SK-N-SH (cell line): Measurements from ENCODE around the gene PPP1R12B. TPM values are rescaled to one million over a fixed set of nuclear protein-coding genes. Genes with fewer than 3 reads are reported as not detected.
"Not testable (repeated sequence)": the region's sequence is repeated elsewhere in the genome, so short reads cannot be mapped to it uniquely, and the experiment has no call there.

Experiments used
- CTCF ChIA-PET: fragments of 300-600, 350-600 bp; formaldehyde crosslinking; extraction: SDS; loops from one replicate; lab custom pipeline; 2021; lab: Yijun Ruan, JAX
- POLR2A ChIA-PET: fragments of 350-600 bp; sonication (Branson Sonifier 250); formaldehyde crosslinking; extraction: SDS; loops from one replicate; lab custom pipeline; 2020; ENCODE audit warnings: antibody characterized with exemption, inconsistent platforms; lab: Yijun Ruan, JAX
- DNase-seq: peaks from one replicate; pipeline ENCODE4 v3.0.0; 2012
- H2AFZ ChIP-seq: fragments of 200-600 bp; sonication (generic); 2 replicates; pipeline ENCODE4 v1.8.1; 2016; ENCODE audit warnings: antibody characterized with exemption, mild to moderate bottlenecking, low read depth
- H3F3A ChIP-seq: fragments of 200-600 bp; sonication (generic); replicated peaks from 2 replicates; pipeline ENCODE3; 2016; ENCODE audit warnings: antibody characterized with exemption, mild to moderate bottlenecking; ENCODE audit not compliant: insufficient read depth
- H3K27ac ChIP-seq, 2 experiments: fragments of 200-500 bp in 1 of 2; fragments of 200-600 bp in 1 of 2; sonication (Bioruptor generic) in 1 of 2; sonication (generic), shearing (Covaris generic) in 1 of 2; 2 replicates each; pipeline versions ENCODE4 v1.5.1 to v1.6.1; 2014 to 2016; ENCODE audit warnings: low read depth in 2 of 2, inconsistent platforms in 1 of 2, low read length in 1 of 2, mild to moderate bottlenecking in 1 of 2, mixed read lengths in 1 of 2
- H3K27me3 ChIP-seq: fragments of 200-600 bp; sonication (generic), shearing (Covaris generic); 2 replicates; pipeline ENCODE4 v1.6.1; 2016; ENCODE audit warnings: mixed run types; ENCODE audit not compliant: insufficient read depth
- H3K36me3 ChIP-seq, 2 experiments: fragments of 200-500 bp in 1 of 2; fragments of 200-600 bp in 1 of 2; sonication (Bioruptor generic) in 1 of 2; sonication (generic) in 1 of 2; replicated peaks in 1 of 2; 2 replicates each; pipeline versions ENCODE3 to v1.5.1; 2014 to 2016; ENCODE audit warnings: low read length in 1 of 2, mild to moderate bottlenecking in 1 of 2; ENCODE audit not compliant: insufficient read depth in 2 of 2, control insufficient read depth in 1 of 2
- H3K4me1 ChIP-seq, 2 experiments: fragments of 200-500 bp in 1 of 2; fragments of 200-600 bp in 1 of 2; sonication (Bioruptor generic) in 1 of 2; sonication (generic), shearing (Covaris generic) in 1 of 2; 2 replicates each; pipeline versions ENCODE4 v1.5.1 to v1.6.1; 2014 to 2016; ENCODE audit warnings: low read depth in 1 of 2, low read length in 1 of 2, mixed run types in 1 of 2; ENCODE audit not compliant: insufficient read depth in 2 of 2, control insufficient read depth in 1 of 2
- H3K4me2 ChIP-seq: fragments of 200-600 bp; sonication (generic), shearing (Covaris generic); 2 replicates; pipeline ENCODE4 v1.6.1; 2017; ENCODE audit warnings: mixed run types
- H3K4me3 ChIP-seq, 2 experiments: fragments of 200-500 bp in 1 of 2; fragments of 200-600 bp in 1 of 2; sonication (Bioruptor generic) in 1 of 2; sonication (generic), shearing (Covaris generic) in 1 of 2; 2 replicates each; pipeline versions ENCODE4 v1.5.1 to v1.8.1; 2014 to 2016; ENCODE audit warnings: low read depth in 2 of 2, inconsistent platforms in 1 of 2, low read length in 1 of 2, mild to moderate bottlenecking in 1 of 2, mixed read lengths in 1 of 2, moderate library complexity in 1 of 2
- H3K79me2 ChIP-seq: fragments of 200-600 bp; sonication (generic); 2 replicates; pipeline ENCODE4 v1.8.1; 2017; ENCODE audit warnings: mild to moderate bottlenecking; ENCODE audit not compliant: insufficient read depth
- H3K9ac ChIP-seq: fragments of 200-600 bp; sonication (generic); 2 replicates; pipeline ENCODE4 v1.6.1; 2017; ENCODE audit warnings: mixed run types
- H3K9me2 ChIP-seq: fragments of 200-600 bp; sonication (generic); 2 replicates; pipeline ENCODE4 v1.6.1; 2017; ENCODE audit warnings: mixed run types
- H3K9me3 ChIP-seq: fragments of 200-600 bp; sonication (generic); 2 replicates; pipeline ENCODE4 v1.6.1; 2017; ENCODE audit warnings: mixed run types, mild to moderate bottlenecking, moderate library complexity
- H4K20me1 ChIP-seq: fragments of 200-600 bp; sonication (generic); 2 replicates; pipeline ENCODE4 v1.6.1; 2017; ENCODE audit warnings: mild to moderate bottlenecking, mixed run types; ENCODE audit not compliant: insufficient read depth
- CHD2 ChIP-seq: fragments of 150-350 bp; IDR thresholded peaks from 2 replicates; pipeline ENCODE4 v1.6.1; 2018; ENCODE audit warnings: low read length; ENCODE audit not compliant: partially characterized antibody
- GATA2 ChIP-seq: sonication (generic); formaldehyde crosslinking; IDR thresholded peaks from 2 replicates; pipeline ENCODE4 v1.5.0; 2020; ENCODE audit warnings: mild to moderate bottlenecking, missing genetic modification reagents
- RXRA ChIP-seq: IDR thresholded peaks from 2 replicates; pipeline ENCODE4 v1.4.0; 2012; ENCODE audit warnings: low read depth, mild to moderate bottlenecking, borderline replicate concordance
- SIN3A ChIP-seq: IDR thresholded peaks from 2 replicates; pipeline ENCODE4 v1.6.1; 2012; ENCODE audit warnings: low read depth, mild to moderate bottlenecking, low read length, moderate library complexity, borderline replicate concordance
- TAF1 ChIP-seq: IDR thresholded peaks from 2 replicates; pipeline ENCODE4 v1.6.1; 2012; ENCODE audit warnings: low read depth, mild to moderate bottlenecking, low read length, moderate library complexity, borderline replicate concordance
- TEAD4 ChIP-seq: IDR thresholded peaks from 2 replicates; pipeline ENCODE4 v1.4.0; 2012; ENCODE audit warnings: mild to moderate bottlenecking, borderline replicate concordance; ENCODE audit not compliant: insufficient read depth
- USF2 ChIP-seq: fragments of 150-350 bp; IDR thresholded peaks from 2 replicates; pipeline ENCODE4 v1.6.1; 2017; ENCODE audit warnings: antibody characterized with exemption, low read length, low read depth, borderline replicate concordance
- WGBS: methylation state at CpG from one replicate; pipeline ENCODE4 v1.1.6; 2017; ENCODE audit warnings: low lambda C conversion rate; 5-methylcytosine and 5-hydroxymethylcytosine counted together
- polyA plus RNA-seq, 3 experiments: library from polyadenylated mRNA; depleted of rRNA; stranded (reverse); fragments of >200 nt; gene quantifications; 2 replicates each; pipeline ENCODE4 v1.2.3, GENCODE V29; 2012

PPP1R12B gene
- polyA plus RNA-seq, 1 of the 3 experiments (the other 2 are of a cell fraction) = 2.8 TPM

- peaks cover 4 to 18% of the 10 kb centered on the region in 2 experiments for H3K4me1 ChIP-seq
- H3K4me3 ChIP-seq, DNase-seq, H3K9me3 ChIP-seq, H3K36me3 ChIP-seq, H3K9me2 ChIP-seq, H4K20me1 ChIP-seq, H3K4me2 ChIP-seq, H3K79me2 ChIP-seq, H2AFZ ChIP-seq, H3K9ac ChIP-seq, H3F3A ChIP-seq, H3K27me3 ChIP-seq, POLR2A ChIA-PET: not testable (repeated sequence)
- CTCF ChIA-PET = interaction anchor here (0.8 to 1.6 kb wide), 2 partner anchors 52 to 53 kb away, joined by 3 to 4 read pairs; no protein-coding TSS in a partner anchor
- peak overlapping the region in 1 of 2 experiments; percentile 90; a peak in 2 of 4 replicates for H3K27ac ChIP-seq
Observed at GRCh38 chr1:202520129-202520856, 171.8 kb downstream of the PPP1R12B start.

DNA sequence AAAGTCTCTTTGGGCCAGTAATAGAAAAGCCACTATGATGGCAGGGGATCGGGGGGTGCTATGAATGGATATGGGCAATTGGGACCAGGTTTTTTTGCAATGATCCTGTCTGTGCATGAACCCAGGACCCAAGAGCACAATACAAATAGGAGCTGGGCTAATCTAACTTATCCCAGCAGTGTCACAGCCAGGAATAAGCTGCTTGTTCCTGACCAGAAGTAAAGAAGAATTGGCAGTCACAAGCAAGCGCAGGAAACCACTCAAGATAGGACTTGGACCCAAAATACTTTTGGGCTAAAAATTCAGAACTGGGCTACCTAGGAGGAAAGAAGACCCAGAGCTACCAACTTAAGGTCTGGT is 172.3 kb downstream of the PPP1R12B start:
- H3F3A ChIP-seq, POLR2A ChIA-PET, H3K9me2 ChIP-seq, H3K79me2 ChIP-seq, H3K4me2 ChIP-seq, H3K9ac ChIP-seq, DNase-seq, H4K20me1 ChIP-seq, H2AFZ ChIP-seq, H3K4me3 ChIP-seq, H3K36me3 ChIP-seq, H3K27me3 ChIP-seq, H3K9me3 ChIP-seq: not testable (repeated sequence)
- peaks cover 4 to 18% of the 10 kb centered on the region in 2 experiments for H3K4me1 ChIP-seq
- WGBS = 98% methylated on average over 2 of the region's 2 CpGs
- peak overlapping the region in 1 of 2 experiments; percentile 90; a peak in 1 of 4 replicates for H3K27ac ChIP-seq
- CTCF ChIA-PET = interaction anchor here (1.2 to 1.6 kb wide), 2 partner anchors 51 to 79 kb away, joined by 4 read pairs; no protein-coding TSS in a partner anchor

DNA sequence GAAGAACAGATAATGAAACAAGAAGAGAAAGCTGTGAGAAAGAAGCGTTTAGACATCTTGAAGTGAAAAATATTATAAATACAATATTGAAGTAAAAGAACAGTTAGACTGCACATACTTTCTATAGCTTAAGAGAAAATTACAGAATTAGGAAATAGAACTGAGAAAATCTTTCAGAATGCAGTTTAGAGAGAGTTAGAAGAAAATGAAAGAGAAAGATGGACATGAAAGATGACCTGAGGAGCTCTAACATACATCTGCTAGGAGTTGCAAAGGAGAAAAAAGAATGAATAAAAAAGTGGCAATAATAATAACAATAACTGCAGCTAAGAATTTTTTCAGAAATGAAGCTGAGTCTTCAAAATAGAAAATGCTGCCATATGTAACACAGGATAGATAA is 173.0 kb downstream of the PPP1R12B start:
- H3K4me1 ChIP-seq = peaks cover under 1 to 18% of the 10 kb centered on the region in 2 experiments
- DNase-seq, H3K27ac ChIP-seq, H3K36me3 ChIP-seq, H3K9me3 ChIP-seq, H3K9me2 ChIP-seq, H4K20me1 ChIP-seq, H3K4me2 ChIP-seq, H3K9ac ChIP-seq, H3F3A ChIP-seq, H3K4me3 ChIP-seq, H2AFZ ChIP-seq, H3K27me3 ChIP-seq, POLR2A ChIA-PET, H3K79me2 ChIP-seq: not testable (repeated sequence)
- 82% methylated on average over 1 of the region's 1 CpG for WGBS
- CTCF ChIA-PET = interaction anchor here (1.1 to 1.6 kb wide), 4 partner anchors 20 to 198 kb away, joined by 3 to 4 read pairs (median 4); no protein-coding TSS in a partner anchor

DNA sequence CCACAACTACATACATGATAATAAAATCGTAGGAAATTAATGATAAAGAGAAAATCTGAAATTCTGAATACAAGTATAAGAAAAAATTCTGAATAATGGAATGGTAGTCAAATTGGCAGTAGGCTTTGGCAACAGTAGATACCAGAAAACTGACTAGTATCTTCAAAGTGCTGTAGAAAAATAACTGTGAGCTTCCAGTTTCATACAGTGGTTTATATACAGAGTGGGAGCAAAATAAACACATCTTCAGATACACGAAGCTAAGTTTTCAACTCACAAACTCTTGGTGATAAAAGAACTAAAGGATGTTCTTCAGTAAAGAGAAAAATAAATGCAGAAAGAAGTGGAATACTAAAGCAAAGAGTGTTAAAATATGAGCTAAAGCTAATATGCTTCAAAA is 173.4 kb downstream of the PPP1R12B start:
- H3K4me2 ChIP-seq = no peak overlapping the region
- H3K36me3 ChIP-seq = no peaks in the 10 kb centered on the region
- peaks cover 0 to 17% of the 10 kb centered on the region in 2 experiments for H3K4me1 ChIP-seq
- no peaks in the 10 kb centered on the region for H3F3A ChIP-seq
- ChIA-PET CTCF (interaction anchor here (1.1 to 1.6 kb wide), 4 partner anchors 21 to 197 kb away, joined by 3 to 4 read pairs (median 4); no protein-coding TSS in a partner anchor), POLR2A (no interaction called here)
- DNase-seq = no peak
- no peaks in the 10 kb centered on the region for H3K79me2 ChIP-seq
- no peak for TF ChIP-seq TEAD4
- TF ChIP-seq RXRA = no peak
- TF ChIP-seq USF2 = no peak
- TF ChIP-seq TAF1 = no peak
- no peak for TF ChIP-seq SIN3A
- no peak for TF ChIP-seq CHD2
- TF ChIP-seq GATA2 (CRISPR knock-in tag) = no peak
- H3K9ac ChIP-seq = no peak overlapping the region
- H3K27ac ChIP-seq = no peak overlapping the region
- no peaks in the 10 kb centered on the region for H3K9me3 ChIP-seq
- H2AFZ ChIP-seq = no peak overlapping the region
- H4K20me1 ChIP-seq = no peaks in the 10 kb centered on the region
- no peaks in the 10 kb centered on the region for H3K9me2 ChIP-seq
- H3K4me3 ChIP-seq = no peak overlapping the region
- 90% methylated on average over 2 of the region's 2 CpGs for WGBS
- H3K27me3 ChIP-seq = no peaks in the 10 kb centered on the region

- H3K9me2 ChIP-seq, H3K4me1 ChIP-seq, H3K36me3 ChIP-seq, DNase-seq, H3K9ac ChIP-seq, H3F3A ChIP-seq, H3K27me3 ChIP-seq, H3K27ac ChIP-seq, H3K4me3 ChIP-seq, CTCF ChIA-PET, H4K20me1 ChIP-seq, H3K4me2 ChIP-seq, POLR2A ChIA-PET, H3K79me2 ChIP-seq, H3K9me3 ChIP-seq, H2AFZ ChIP-seq: not testable (repeated sequence)
- 91% methylated on average over 1 of the region's 1 CpG for WGBS
Observed at GRCh38 chr1:202526056-202526455, 177.6 kb downstream of the PPP1R12B start.
